Epidermal melanocyte (primary cell): ENCODE data around the gene RGS4.

Source experiments
- DNase-seq: peaks from one replicate; pipeline ENCODE4 v3.0.0; 2011; ENCODE audit warnings: low spot score; ENCODE audit not compliant: insufficient read length

RGS4 gene

GRCh38 chr1:163102590-163102989 is 33.4 kb downstream of the RGS4 start:
- DNase-seq: no peak

- DNase-seq: no peak
Observed at GRCh38 chr1:163104385-163105099, 35.4 kb downstream of the RGS4 start.

- DNase-seq: no peak
Observed at GRCh38 chr1:163106364-163106987, 37.3 kb downstream of the RGS4 start.

- DNase-seq: no peak
Observed at GRCh38 chr1:163107655-163108054, 38.5 kb downstream of the RGS4 start.

- no peak for DNase-seq
Observed at GRCh38 chr1:163115887-163116286, 46.7 kb downstream of the RGS4 start.

- DNase-seq: no peak
Observed at GRCh38 chr1:163119707-163120106, 50.5 kb downstream of the RGS4 start.

- DNase-seq: no peak
Observed at GRCh38 chr1:163120372-163120771, 51.2 kb downstream of the RGS4 start.

GRCh38 chr1:163124812-163125211 is 55.7 kb downstream of the RGS4 start:
- DNase-seq: no peak
